ENCODE results near the gene UGGT2. TPM values are rescaled to one million over a fixed set of nuclear protein-coding genes. Genes with fewer than 3 reads are reported as not detected.

Gene UGGT2
- total and polyA plus RNA-seq, 4 donors = 7.6 to 60.2 (median 16.3) TPM

- DNase-seq (no peak), ATAC-seq (ENCODE audit: insufficient read depth, low FRiP score) (no peak)
- Histone ChIP-seq H3K27ac (ENCODE audit: low read depth in 1 of 2, low read length in 1 of 2) (no peak overlapping the region), H3K27me3 (ENCODE audit: control insufficient read depth in 3 of 3, insufficient read depth in 3 of 3, low read length in 2 of 3) (no peaks in the 10 kb centered on the region), H3K4me1 (ENCODE audit: control insufficient read depth in 5 of 5, insufficient read depth in 5 of 5, low read length in 5 of 5) (no peaks in the 10 kb centered on the region), H3K9ac (ENCODE audit: insufficient read depth in 1 of 2, low read length in 2 of 2) (no peak overlapping the region), H3K4me3 (no peak overlapping the region), H3K9me3 (ENCODE audit: control insufficient read depth in 4 of 4, insufficient read depth in 3 of 4, low read length in 3 of 4) (peaks cover 0 to 3% (median 0%) of the 10 kb centered on the region in 4 donors), H3K36me3 (ENCODE audit: control insufficient read depth in 4 of 4, insufficient read depth in 4 of 4, low read length in 4 of 4) (peaks cover 0 to 3% (median 1%) of the 10 kb centered on the region in 4 donors)
- TF ChIP-seq CTCF (IDR thresholded peaks at IDR 0.05; ENCODE audit: control extremely low read depth, extremely low read depth) = no peak
- 94 to 95% methylated on average over 2 of the region's 2 CpGs for WGBS, 2 donors
These were observed 82.3 kb downstream of the UGGT2 start for GRCh38 chr13:95970878-95971277.

GRCh38 chr13:95968906-95969305 lies 84.3 kb downstream of the UGGT2 start:
- H3K27ac ChIP-seq (ENCODE audit: low read depth in 1 of 2, low read length in 1 of 2) = no peak overlapping the region
- H3K4me3 ChIP-seq = no peak overlapping the region
- no peaks in the 10 kb centered on the region for H3K4me1 ChIP-seq (ENCODE audit: control insufficient read depth in 5 of 5, insufficient read depth in 5 of 5, low read length in 5 of 5)
- H3K36me3 ChIP-seq (ENCODE audit: control insufficient read depth in 4 of 4, insufficient read depth in 4 of 4, low read length in 4 of 4) = peaks cover 0 to 5% (median 1%) of the 10 kb centered on the region in 4 donors
- no peak overlapping the region for H3K9ac ChIP-seq (ENCODE audit: insufficient read depth in 1 of 2, low read length in 2 of 2)
- 62 to 78% methylated on average over 2 of the region's 2 CpGs for WGBS, 2 donors
- TF ChIP-seq CTCF (IDR thresholded peaks at IDR 0.05; ENCODE audit: control extremely low read depth, extremely low read depth) = no peak
- no peaks in the 10 kb centered on the region for H3K27me3 ChIP-seq (ENCODE audit: control insufficient read depth in 3 of 3, insufficient read depth in 3 of 3, low read length in 2 of 3)
- DNase-seq = peak in 1 of 3 donors; percentile 9
- ATAC-seq (ENCODE audit: insufficient read depth, low FRiP score) = no peak
- H3K9me3 ChIP-seq (ENCODE audit: control insufficient read depth in 4 of 4, insufficient read depth in 3 of 4, low read length in 3 of 4) = peaks cover 0 to 3% (median 0%) of the 10 kb centered on the region in 4 donors

- Histone ChIP-seq H3K4me3 (no peak overlapping the region), H3K36me3 (ENCODE audit: control insufficient read depth in 4 of 4, insufficient read depth in 4 of 4, low read length in 4 of 4) (peaks cover 0 to 18% (median 7%) of the 10 kb centered on the region in 4 donors), H3K9me3 (ENCODE audit: control insufficient read depth in 4 of 4, insufficient read depth in 3 of 4, low read length in 3 of 4) (peaks cover 0 to 6% (median 2%) of the 10 kb centered on the region in 4 donors), H3K4me1 (ENCODE audit: control insufficient read depth in 5 of 5, insufficient read depth in 5 of 5, low read length in 5 of 5) (no peaks in the 10 kb centered on the region), H3K27ac (ENCODE audit: low read depth in 1 of 2, low read length in 1 of 2) (no peak overlapping the region), H3K27me3 (ENCODE audit: control insufficient read depth in 3 of 3, insufficient read depth in 3 of 3, low read length in 2 of 3) (no peaks in the 10 kb centered on the region), H3K9ac (ENCODE audit: insufficient read depth in 1 of 2, low read length in 2 of 2) (no peak overlapping the region)
- WGBS, 2 donors = 76 to 86% methylated on average over 2 of the region's 2 CpGs
- no peak for ATAC-seq (ENCODE audit: insufficient read depth, low FRiP score)
- no peak for TF ChIP-seq CTCF (IDR thresholded peaks at IDR 0.05; ENCODE audit: control extremely low read depth, extremely low read depth)
- DNase-seq = no peak
These were observed 95.9 kb downstream of the UGGT2 start for GRCh38 chr13:95957331-95957730.

GRCh38 chr13:95956589-95957148 lies 96.5 kb downstream of the UGGT2 start:
- Histone ChIP-seq H3K9ac (ENCODE audit: insufficient read depth in 1 of 2, low read length in 2 of 2) (no peak overlapping the region), H3K36me3 (ENCODE audit: control insufficient read depth in 4 of 4, insufficient read depth in 4 of 4, low read length in 4 of 4) (peaks cover 0 to 18% (median 7%) of the 10 kb centered on the region in 4 donors), H3K27ac (ENCODE audit: low read depth in 1 of 2, low read length in 1 of 2) (no peak overlapping the region), H3K9me3 (ENCODE audit: control insufficient read depth in 4 of 4, insufficient read depth in 3 of 4, low read length in 3 of 4) (peaks cover 0 to 6% (median 2%) of the 10 kb centered on the region in 4 donors), H3K4me1 (ENCODE audit: control insufficient read depth in 5 of 5, insufficient read depth in 5 of 5, low read length in 5 of 5) (no peaks in the 10 kb centered on the region), H3K4me3 (no peak overlapping the region), H3K27me3 (ENCODE audit: control insufficient read depth in 3 of 3, insufficient read depth in 3 of 3, low read length in 2 of 3) (no peaks in the 10 kb centered on the region)
- DNase-seq (no peak), ATAC-seq (ENCODE audit: insufficient read depth, low FRiP score) (no peak)
- TF ChIP-seq CTCF (IDR thresholded peaks at IDR 0.05; ENCODE audit: control extremely low read depth, extremely low read depth) = no peak
